NK-92 (cell line): Measurements from ENCODE around the gene CORO6.

Experiments
- DNase-seq: peaks from one replicate; lab custom pipeline; 2025; ENCODE audit not compliant: unreplicated experiment; lab: John Stamatoyannopoulos, UW

Gene CORO6

GRCh38 chr17:29613856-29614255 is 8.9 kb downstream of the CORO6 start:
- DNase-seq, result no peak

- peak; percentile 33 for DNase-seq
Observed at GRCh38 chr17:29613352-29613837, 9.3 kb downstream of the CORO6 start.

- DNase-seq, result no peak
Observed at GRCh38 chr17:29612404-29613280, 10.1 kb downstream of the CORO6 start.

- DNase-seq, result no peak
Observed at GRCh38 chr17:29612094-29612403, 10.7 kb downstream of the CORO6 start.

GRCh38 chr17:29611351-29612093 is 11.2 kb downstream of the CORO6 start:
- no peak for DNase-seq

- no peak for DNase-seq
Observed at GRCh38 chr17:29610395-29610794, 12.3 kb downstream of the CORO6 start.

- no peak for DNase-seq
Observed at GRCh38 chr17:29608986-29609385, 13.7 kb downstream of the CORO6 start.

- no peak for DNase-seq
Observed at GRCh38 chr17:29607557-29608195, 15.0 kb downstream of the CORO6 start.

GRCh38 chr17:29603109-29603674 is 19.5 kb downstream of the CORO6 start:
- no peak for DNase-seq

GRCh38 chr17:29597361-29598172 is 25.1 kb downstream of the CORO6 start:
- no peak for DNase-seq

- DNase-seq, result no peak
Observed at GRCh38 chr17:29596811-29597210, 25.9 kb downstream of the CORO6 start.

GRCh38 chr17:29595943-29596774 is 26.6 kb downstream of the CORO6 start:
- DNase-seq, result no peak

- no peak for DNase-seq
Observed at GRCh38 chr17:29595107-29595942, 27.4 kb downstream of the CORO6 start.

GRCh38 chr17:29594519-29595090 is 28.1 kb downstream of the CORO6 start:
- no peak for DNase-seq

- no peak for DNase-seq
Observed at GRCh38 chr17:29593591-29594518, 28.9 kb downstream of the CORO6 start.

GRCh38 chr17:29592850-29593551 is 29.7 kb downstream of the CORO6 start, which contains the start of gene ANKRD13B:
ANKRD13B (plus strand) TSS chr17:29593132; CDS start chr17:29593622, 490 bp downstream.
- DNase-seq, result no peak
